Common myeloid progenitor, CD34-positive (primary cell): Measurements from ENCODE around the gene B3GNT5.

Experiments used
- CTCF ChIA-PET: fragments of 350-600 bp; sonication (Branson Sonifier 250); formaldehyde crosslinking; loops from one replicate; lab custom pipeline; 2021; ENCODE audit warnings: antibody characterized with exemption; lab: Charles Lee
- POLR2A ChIA-PET: fragments of 350-600 bp; sonication (Branson Sonifier 250); formaldehyde crosslinking; loops from one replicate; lab custom pipeline; 2021; ENCODE audit warnings: antibody characterized with exemption; lab: Charles Lee
- DNase-seq, 3 donors: peaks; one replicate each; pipeline versions ENCODE4 v3.0.0 to v3.0.0-alpha.2; 2013
- H3K27ac ChIP-seq, 2 experiments: 1 replicate in 1 of 2; 2 replicates in 1 of 2; pipeline ENCODE4 v1.7.0; 2013; ENCODE audit warnings: inconsistent platforms in 2 of 2, low read length in 2 of 2, mild to moderate bottlenecking in 2 of 2, low read depth in 1 of 2, moderate library complexity in 1 of 2; ENCODE audit not compliant: severe bottlenecking in 2 of 2, insufficient read depth in 1 of 2, poor library complexity in 1 of 2
- H3K27me3 ChIP-seq, 5 experiments: replicated peaks in 2 of 5; 1 replicate in 3 of 5; 2 replicates in 2 of 5; pipeline versions ENCODE4 v1.6.1 to v1.7.0; 2013; ENCODE audit warnings: low read length in 4 of 5, mild to moderate bottlenecking in 2 of 5, moderate library complexity in 2 of 5, inconsistent platforms in 1 of 5; ENCODE audit not compliant: insufficient read depth in 5 of 5, control insufficient read depth in 4 of 5
- H3K36me3 ChIP-seq, 4 experiments: 1 replicate in 2 of 4; 2 replicates in 2 of 4; pipeline versions ENCODE4 v1.6.1 to v1.7.0; 2013; ENCODE audit warnings: low read length in 3 of 4, control low read depth in 1 of 4, mild to moderate bottlenecking in 1 of 4; ENCODE audit not compliant: control insufficient read depth in 4 of 4, insufficient read depth in 4 of 4
- H3K4me1 ChIP-seq, 4 experiments: 1 replicate in 3 of 4; 2 replicates in 1 of 4; pipeline versions ENCODE4 v1.6.1 to v1.7.1; 2013; ENCODE audit warnings: low read length in 3 of 4, mild to moderate bottlenecking in 3 of 4, control low read depth in 1 of 4, inconsistent platforms in 1 of 4, moderate library complexity in 1 of 4; ENCODE audit not compliant: control insufficient read depth in 4 of 4, insufficient read depth in 4 of 4; ENCODE audit errors: control extremely low read depth in 1 of 4
- H3K4me3 ChIP-seq, 7 experiments: 1 replicate in 4 of 7; 2 replicates in 3 of 7; pipeline versions ENCODE4 v1.5.1 to v1.7.0; 2013; ENCODE audit warnings: mild to moderate bottlenecking in 7 of 7, low read length in 6 of 7, moderate library complexity in 6 of 7, inconsistent platforms in 2 of 7, low read depth in 2 of 7, control low read depth in 1 of 7; ENCODE audit not compliant: insufficient read depth in 4 of 7, control insufficient read depth in 1 of 7; ENCODE audit errors: extremely low read depth in 1 of 7
- H3K9me3 ChIP-seq, 5 experiments: 1 replicate in 4 of 5; 2 replicates in 1 of 5; pipeline versions ENCODE4 v1.6.1 to v1.7.1; 2013; ENCODE audit warnings: low read length in 4 of 5, mild to moderate bottlenecking in 2 of 5, inconsistent platforms in 1 of 5, low read depth in 1 of 5, moderate library complexity in 1 of 5; ENCODE audit not compliant: control insufficient read depth in 4 of 5, insufficient read depth in 2 of 5; ENCODE audit errors: control extremely low read depth in 1 of 5
- WGBS: methylation state at CpG from one replicate; pipeline ENCODE4 v1.1.5; 2013; ENCODE audit not compliant: insufficient coverage; 5-methylcytosine and 5-hydroxymethylcytosine counted together

B3GNT5 gene

DNA sequence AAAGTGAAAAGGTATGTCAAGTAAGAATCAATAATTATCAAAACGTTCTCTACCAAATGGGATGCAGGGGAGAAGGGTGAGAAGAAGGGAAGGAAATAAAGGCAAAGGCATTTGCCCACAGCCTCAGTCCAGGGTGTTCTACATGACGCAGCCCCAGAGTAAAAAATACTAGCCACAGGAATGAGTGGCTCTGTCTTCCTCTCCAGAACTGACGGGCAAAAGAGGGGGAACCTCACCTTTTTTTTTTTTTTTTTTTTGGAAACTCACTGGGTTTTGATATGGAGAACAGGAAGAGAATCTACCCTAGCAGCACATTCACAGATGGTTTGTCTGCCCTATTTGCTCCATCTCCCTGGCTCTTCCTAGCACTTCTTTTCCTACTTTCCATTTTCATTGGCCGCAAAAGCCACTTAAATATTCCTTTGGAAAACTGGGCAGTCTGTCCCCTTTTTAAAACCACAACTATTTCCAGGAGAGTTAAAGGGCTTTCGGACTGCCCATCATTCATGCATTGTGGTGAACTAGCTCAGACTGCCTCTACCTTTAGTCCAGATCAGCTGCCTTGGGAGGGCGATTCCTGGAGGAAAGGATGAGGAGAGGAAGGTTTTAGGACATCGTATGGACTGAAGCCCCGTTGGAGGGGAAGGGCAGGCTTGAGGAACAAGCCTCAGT, 28.2 kb downstream of the B3GNT5 start:
- POLR2A ChIA-PET, result no interaction called here
- H3K27me3 ChIP-seq, result no peaks in the 10 kb centered on the region
- CTCF ChIA-PET, result no interaction called here
- no peak overlapping the region for H3K27ac ChIP-seq
- 83% methylated on average over 6 of the region's 8 CpGs for WGBS
- DNase-seq, result no peak
- no peaks in the 10 kb centered on the region for H3K9me3 ChIP-seq
- no peak overlapping the region for H3K4me3 ChIP-seq
- H3K36me3 ChIP-seq, result peaks cover 0 to 3% (median 0%) of the 10 kb centered on the region in 4 experiments
- peaks cover 5 to 17% (median 13%) of the 10 kb centered on the region in 4 experiments for H3K4me1 ChIP-seq

DNA sequence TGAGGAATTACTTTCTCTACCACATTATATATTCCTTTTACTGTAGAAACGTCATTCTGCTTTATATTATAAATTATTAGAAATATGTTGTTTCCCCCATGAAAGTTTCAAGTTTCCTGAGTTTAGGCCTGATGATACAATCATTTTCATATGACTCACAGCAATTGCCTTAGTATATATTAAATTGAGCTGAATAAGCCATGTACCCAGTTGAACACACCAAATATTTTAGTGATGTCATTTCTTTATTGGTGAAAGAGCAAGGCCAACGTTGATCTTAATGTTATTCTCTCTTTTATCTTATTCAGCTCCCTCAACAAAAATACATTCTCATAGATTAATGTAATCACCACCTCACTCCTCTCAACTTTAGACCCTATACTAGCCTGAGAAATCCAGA, 30.8 kb downstream of the B3GNT5 start:
- Histone ChIP-seq H3K27ac (no peak overlapping the region), H3K4me3 (no peak overlapping the region), H3K9me3 (no peaks in the 10 kb centered on the region), H3K36me3 (no peaks in the 10 kb centered on the region), H3K27me3 (no peaks in the 10 kb centered on the region), H3K4me1 (peaks cover 5 to 18% (median 13%) of the 10 kb centered on the region in 4 experiments)
- ChIA-PET CTCF (interaction anchor here (4.4 kb wide), 1 partner anchor 23 kb away, joined by 16 read pairs; no protein-coding TSS in a partner anchor), POLR2A (no interaction called here)
- no CpG with 5 or more reads among the region's 2 CpGs for WGBS
- DNase-seq, result no peak

GRCh38 chr3:183284570-183284969, 31.5 kb downstream of the B3GNT5 start:
- ChIA-PET POLR2A (interaction anchor here (1.0 kb wide), 1 partner anchor 24 kb away, joined by 3 read pairs; no protein-coding TSS in a partner anchor), CTCF (interaction anchor here (0.7 to 4.4 kb wide), 5 partner anchors 10 to 690 kb away, joined by 3 to 16 read pairs (median 5); no protein-coding TSS in a partner anchor)
- H3K36me3 ChIP-seq, result no peaks in the 10 kb centered on the region
- H3K27me3 ChIP-seq, result no peaks in the 10 kb centered on the region
- no peak overlapping the region for H3K27ac ChIP-seq
- H3K9me3 ChIP-seq, result no peaks in the 10 kb centered on the region
- 86% methylated on average over 2 of the region's 3 CpGs for WGBS
- no peak overlapping the region for H3K4me3 ChIP-seq
- peaks cover 5 to 18% (median 13%) of the 10 kb centered on the region in 4 experiments for H3K4me1 ChIP-seq
- DNase-seq, result no peak

GRCh38 chr3:183285318-183285717, 32.3 kb downstream of the B3GNT5 start:
- peak overlapping the region in 1 of 2 experiments; percentile 56 for H3K27ac ChIP-seq
- H3K4me1 ChIP-seq, result peaks cover 5 to 18% (median 13%) of the 10 kb centered on the region in 4 experiments
- H3K36me3 ChIP-seq, result no peaks in the 10 kb centered on the region
- H3K9me3 ChIP-seq, result no peaks in the 10 kb centered on the region
- ChIA-PET CTCF (interaction anchor here (0.7 to 4.4 kb wide), 10 partner anchors 9 to 106 kb away, joined by 3 to 16 read pairs (median 4); no protein-coding TSS in a partner anchor), POLR2A (interaction anchor here (1.0 kb wide), 1 partner anchor 25 kb away, joined by 3 read pairs; no protein-coding TSS in a partner anchor)
- H3K27me3 ChIP-seq, result no peaks in the 10 kb centered on the region
- WGBS, result 100% methylated on average over 1 of the region's 1 CpG
- DNase-seq, result no peak
- peak overlapping the region in 2 of 7 experiments; percentile 43 to 49 for H3K4me3 ChIP-seq

- Histone ChIP-seq H3K36me3 (no peaks in the 10 kb centered on the region), H3K27ac (peak overlapping the region in 1 of 2 experiments; percentile 56), H3K4me3 (peak overlapping the region in 2 of 7 experiments; percentile 24 to 49), H3K27me3 (no peaks in the 10 kb centered on the region), H3K4me1 (peaks cover 5 to 18% (median 13%) of the 10 kb centered on the region in 4 experiments), H3K9me3 (no peaks in the 10 kb centered on the region)
- 0% methylated on average over 7 of the region's 10 CpGs for WGBS
- CTCF ChIA-PET, result interaction anchor here (0.9 to 4.4 kb wide), 11 partner anchors 10 to 106 kb away, joined by 3 to 16 read pairs (median 4); no protein-coding TSS in a partner anchor
- POLR2A ChIA-PET, result interaction anchor here (0.8 to 1.0 kb wide), 2 partner anchors 21 to 25 kb away, joined by 3 to 4 read pairs; no protein-coding TSS in a partner anchor
- peak; percentile 93 to 97 (median 96) for DNase-seq
Measured at GRCh38 chr3:183285828-183286457, 32.9 kb downstream of the B3GNT5 start.

DNA sequence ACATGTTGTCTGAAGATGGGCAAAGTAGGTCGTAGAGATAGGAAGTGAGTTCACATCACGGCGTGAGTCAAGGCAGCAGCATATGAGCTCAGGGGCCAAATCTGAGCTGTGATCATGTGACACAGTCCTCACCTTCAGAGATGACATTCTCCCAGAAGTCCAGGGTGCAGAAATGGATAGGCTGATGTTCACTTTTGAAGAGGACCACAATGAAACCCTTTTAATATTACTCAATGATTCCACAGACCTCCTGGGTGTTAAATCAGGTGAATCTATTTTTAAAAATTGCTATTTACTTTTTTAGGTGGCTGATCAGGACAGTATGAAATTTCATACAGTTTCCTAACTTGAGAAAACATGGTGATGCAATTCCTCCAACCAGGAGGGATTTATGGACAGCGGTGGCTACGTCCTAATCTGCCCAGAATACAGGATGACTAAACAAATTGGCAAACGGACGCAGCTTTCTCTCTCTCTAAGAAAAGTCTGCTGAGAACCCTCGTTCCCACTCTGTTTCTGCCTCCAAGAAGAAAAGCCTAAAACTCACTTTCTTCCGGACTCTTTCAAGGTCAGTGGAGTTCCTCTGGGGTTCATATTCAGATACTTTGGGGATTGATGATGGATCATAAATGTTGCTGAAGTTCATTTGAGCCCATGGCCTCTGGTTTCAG, 34.4 kb downstream of the B3GNT5 start:
- Histone ChIP-seq H3K27ac (peak overlapping the region in 1 of 2 experiments; percentile 50), H3K9me3 (no peaks in the 10 kb centered on the region), H3K4me1 (peaks cover 5 to 16% (median 11%) of the 10 kb centered on the region in 4 experiments), H3K27me3 (no peaks in the 10 kb centered on the region), H3K36me3 (no peaks in the 10 kb centered on the region), H3K4me3 (no peak overlapping the region)
- POLR2A ChIA-PET, result no interaction called here
- WGBS, result 77% methylated on average over 9 of the region's 9 CpGs
- CTCF ChIA-PET, result interaction anchor here (1.1 to 2.1 kb wide), 2 partner anchors 15 to 94 kb away, joined by 3 to 5 read pairs; no protein-coding TSS in a partner anchor
- DNase-seq, result no peak
